ENCODE results near the gene C12orf56. TPM values are rescaled to one million over a fixed set of nuclear protein-coding genes. Genes with fewer than 3 reads are reported as not detected.
A peak's percentile ranks its signal among the peaks of the same experiment; 100 is the strongest.

The C12orf56 gene
- total RNA-seq = 0.29 and 0.65 TPM in 2 replicates

GRCh38 chr12:64390275-64390851 is at the start of gene C12orf56:
Gene C12orf56 (minus strand): TSS chr12:64390758. CDS start chr12:64390565, 193 bp downstream.
- no peak for DNase-seq (ENCODE audit: low read depth)
- no peak for TF ChIP-seq CTCF (conservative IDR thresholded peaks at IDR 0.05; ENCODE audit: low read depth, low read length)
- peak within 1 kb of the TSS; percentile 53 for H3K4me3 ChIP-seq (ENCODE audit: low read depth, low read length)

GRCh38 chr12:64440100-64440499 is 49.5 kb upstream of the C12orf56 start:
- H3K4me3 ChIP-seq (ENCODE audit: low read depth, low read length) = no peak overlapping the region
- DNase-seq (ENCODE audit: low read depth) = no peak
- no peak for TF ChIP-seq CTCF (conservative IDR thresholded peaks at IDR 0.05; ENCODE audit: low read depth, low read length)

- H3K4me3 ChIP-seq (ENCODE audit: low read depth, low read length) = no peak overlapping the region
- no peak for DNase-seq (ENCODE audit: low read depth)
- no peak for TF ChIP-seq CTCF (conservative IDR thresholded peaks at IDR 0.05; ENCODE audit: low read depth, low read length)
Observed at GRCh38 chr12:64433915-64434314, 43.4 kb upstream of the C12orf56 start.

GRCh38 chr12:64431791-64432190 is 41.2 kb upstream of the C12orf56 start:
- TF ChIP-seq CTCF (conservative IDR thresholded peaks at IDR 0.05; ENCODE audit: low read depth, low read length) = no peak
- H3K4me3 ChIP-seq (ENCODE audit: low read depth, low read length) = no peak overlapping the region
- no peak for DNase-seq (ENCODE audit: low read depth)

- TF ChIP-seq CTCF (conservative IDR thresholded peaks at IDR 0.05; ENCODE audit: low read depth, low read length) = no peak
- H3K4me3 ChIP-seq (ENCODE audit: low read depth, low read length) = no peak overlapping the region
- no peak for DNase-seq (ENCODE audit: low read depth)
Observed at GRCh38 chr12:64430886-64431285, 40.3 kb upstream of the C12orf56 start.

GRCh38 chr12:64428956-64429355 is 38.4 kb upstream of the C12orf56 start:
- H3K4me3 ChIP-seq (ENCODE audit: low read depth, low read length) = no peak overlapping the region
- TF ChIP-seq CTCF (conservative IDR thresholded peaks at IDR 0.05; ENCODE audit: low read depth, low read length) = no peak
- no peak for DNase-seq (ENCODE audit: low read depth)

- DNase-seq (ENCODE audit: low read depth) = no peak
- TF ChIP-seq CTCF (conservative IDR thresholded peaks at IDR 0.05; ENCODE audit: low read depth, low read length) = no peak
- no peak overlapping the region for H3K4me3 ChIP-seq (ENCODE audit: low read depth, low read length)
Observed at GRCh38 chr12:64427988-64428387, 37.4 kb upstream of the C12orf56 start.

Measured in epithelial cell of proximal tubule (primary cell).